ENCODE measurements around the gene NOB1.

DNA sequence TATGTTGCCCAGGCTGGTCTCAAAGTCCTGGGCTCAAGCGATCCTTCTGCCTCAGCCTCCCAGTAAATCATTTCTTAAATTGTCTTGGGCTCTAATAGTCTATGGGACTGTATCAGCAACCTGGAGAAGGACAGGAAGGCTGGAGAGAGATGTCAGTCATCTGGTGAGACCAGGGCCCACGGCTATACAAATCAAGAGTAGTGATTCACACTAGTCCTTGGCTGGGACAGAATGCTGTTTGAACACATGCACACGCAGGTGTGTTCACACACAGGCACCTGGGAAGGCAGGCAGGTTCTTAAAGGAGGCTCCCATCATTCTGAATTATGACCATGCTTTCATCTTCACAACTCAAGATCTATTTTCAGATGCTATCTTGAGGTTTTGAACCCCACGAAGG lies 42.4 kb downstream of the NOB1 start:
- TF ChIP-seq, protein P1, sequence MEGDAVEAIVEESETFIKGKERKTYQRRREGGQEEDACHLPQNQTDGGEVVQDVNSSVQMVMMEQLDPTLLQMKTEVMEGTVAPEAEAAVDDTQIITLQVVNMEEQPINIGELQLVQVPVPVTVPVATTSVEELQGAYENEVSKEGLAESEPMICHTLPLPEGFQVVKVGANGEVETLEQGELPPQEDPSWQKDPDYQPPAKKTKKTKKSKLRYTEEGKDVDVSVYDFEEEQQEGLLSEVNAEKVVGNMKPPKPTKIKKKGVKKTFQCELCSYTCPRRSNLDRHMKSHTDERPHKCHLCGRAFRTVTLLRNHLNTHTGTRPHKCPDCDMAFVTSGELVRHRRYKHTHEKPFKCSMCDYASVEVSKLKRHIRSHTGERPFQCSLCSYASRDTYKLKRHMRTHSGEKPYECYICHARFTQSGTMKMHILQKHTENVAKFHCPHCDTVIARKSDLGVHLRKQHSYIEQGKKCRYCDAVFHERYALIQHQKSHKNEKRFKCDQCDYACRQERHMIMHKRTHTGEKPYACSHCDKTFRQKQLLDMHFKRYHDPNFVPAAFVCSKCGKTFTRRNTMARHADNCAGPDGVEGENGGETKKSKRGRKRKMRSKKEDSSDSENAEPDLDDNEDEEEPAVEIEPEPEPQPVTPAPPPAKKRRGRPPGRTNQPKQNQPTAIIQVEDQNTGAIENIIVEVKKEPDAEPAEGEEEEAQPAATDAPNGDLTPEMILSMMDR (IDR thresholded peaks at IDR 0.05): no peak
- no peak for TF ChIP-seq EZH2 (IDR thresholded peaks at IDR 0.05; ENCODE audit: borderline replicate concordance, insufficient read depth, low read depth, low read length, poor library complexity, severe bottlenecking)

Data from B cell (primary cell).